SU-DHL-6 (cell line): ENCODE measurements around the gene CNTFR.

Experiments used
- EZH2phosphoT487 ChIP-seq: fragments of 200-600 bp; sonication (generic), shearing (Covaris generic); conservative IDR thresholded peaks from 2 replicates; pipeline ENCODE4 v1.6.1; 2018; ENCODE audit warnings: mild to moderate bottlenecking, antibody characterized with exemption, low read length, moderate library complexity, mixed read lengths
- TF ChIP-seq, protein P1 (sequence below): fragments of 200-600 bp; sonication (generic); IDR thresholded peaks from one replicate; pipeline ENCODE4 v1.5.1; 2017; ENCODE audit warnings: antibody characterized with exemption, mild to moderate bottlenecking, low read length, moderate library complexity; ENCODE audit not compliant: insufficient read depth, poor library complexity, severe bottlenecking

DNA sequence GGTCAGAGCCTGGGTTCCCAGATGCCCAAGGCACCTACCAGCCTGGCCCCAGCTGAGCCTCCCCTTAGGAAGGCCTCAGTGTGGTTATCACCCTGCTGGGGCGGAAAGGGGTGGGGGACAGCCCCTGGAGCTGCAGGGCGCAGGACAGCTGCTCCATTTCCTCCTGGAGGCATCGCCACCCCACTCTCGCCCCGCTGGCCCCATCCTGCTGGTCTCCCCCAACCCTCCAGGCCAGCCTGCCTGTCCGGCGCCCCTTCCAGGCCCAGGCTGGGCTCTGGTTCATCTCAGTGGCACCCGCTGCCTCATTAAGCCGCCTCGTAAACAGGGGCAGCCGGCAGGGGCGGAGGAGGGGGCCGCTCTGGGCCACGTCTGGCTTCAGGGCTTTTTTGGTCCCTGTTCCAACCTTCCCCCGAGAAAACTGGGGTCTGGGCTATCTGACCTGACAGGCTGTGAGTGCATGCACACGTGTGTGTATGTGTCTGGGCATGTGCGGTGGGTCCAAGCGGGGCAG lies 36.0 kb downstream of the CNTFR start:
- TF ChIP-seq, protein P1, sequence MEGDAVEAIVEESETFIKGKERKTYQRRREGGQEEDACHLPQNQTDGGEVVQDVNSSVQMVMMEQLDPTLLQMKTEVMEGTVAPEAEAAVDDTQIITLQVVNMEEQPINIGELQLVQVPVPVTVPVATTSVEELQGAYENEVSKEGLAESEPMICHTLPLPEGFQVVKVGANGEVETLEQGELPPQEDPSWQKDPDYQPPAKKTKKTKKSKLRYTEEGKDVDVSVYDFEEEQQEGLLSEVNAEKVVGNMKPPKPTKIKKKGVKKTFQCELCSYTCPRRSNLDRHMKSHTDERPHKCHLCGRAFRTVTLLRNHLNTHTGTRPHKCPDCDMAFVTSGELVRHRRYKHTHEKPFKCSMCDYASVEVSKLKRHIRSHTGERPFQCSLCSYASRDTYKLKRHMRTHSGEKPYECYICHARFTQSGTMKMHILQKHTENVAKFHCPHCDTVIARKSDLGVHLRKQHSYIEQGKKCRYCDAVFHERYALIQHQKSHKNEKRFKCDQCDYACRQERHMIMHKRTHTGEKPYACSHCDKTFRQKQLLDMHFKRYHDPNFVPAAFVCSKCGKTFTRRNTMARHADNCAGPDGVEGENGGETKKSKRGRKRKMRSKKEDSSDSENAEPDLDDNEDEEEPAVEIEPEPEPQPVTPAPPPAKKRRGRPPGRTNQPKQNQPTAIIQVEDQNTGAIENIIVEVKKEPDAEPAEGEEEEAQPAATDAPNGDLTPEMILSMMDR: no peak
- TF ChIP-seq EZH2phosphoT487: no peak
